DND-41 (cell line): ENCODE measurements around the gene DUOX2.

Experiments
- ATAC-seq: fragments of 200-7000 bp; cut with Tn5 transposase; 3 replicates; pipeline ENCODE4 v1.9.1; 2021; ENCODE audit warnings: low read depth; ENCODE audit not compliant: insufficient read depth
- DNase-seq: peaks from one replicate; pipeline ENCODE4 v3.0.0-alpha.2; 2020
- H2AFZ ChIP-seq: 2 replicates; pipeline ENCODE4 v1.6.0; 2012; ENCODE audit warnings: low read depth, low read length
- H3K27ac ChIP-seq: 2 replicates; pipeline ENCODE4 v1.5.1; 2012; ENCODE audit warnings: low read length, inconsistent platforms
- H3K27me3 ChIP-seq: fragments of 200-600 bp; sonication (generic); 2 replicates; pipeline ENCODE4 v1.6.0; 2012; ENCODE audit warnings: low read length, mild to moderate bottlenecking, inconsistent platforms; ENCODE audit not compliant: insufficient read depth, poor library complexity
- H3K36me3 ChIP-seq: 2 replicates; pipeline ENCODE4 v1.5.1; 2012; ENCODE audit warnings: low read length, inconsistent platforms; ENCODE audit not compliant: insufficient read depth
- H3K4me1 ChIP-seq: 2 replicates; pipeline ENCODE4 v1.5.1; 2012; ENCODE audit warnings: mild to moderate bottlenecking, low read length; ENCODE audit not compliant: insufficient read depth
- H3K4me2 ChIP-seq: 2 replicates; pipeline ENCODE4 v1.6.0; 2012; ENCODE audit warnings: mild to moderate bottlenecking, moderate library complexity, low read length, inconsistent platforms; ENCODE audit not compliant: insufficient read depth
- H3K4me3 ChIP-seq, 2 experiments: fragments of 200-600 bp in 1 of 2; shearing (Covaris generic) in 1 of 2; 2 replicates each; pipeline ENCODE4 v1.5.1; 2012 to 2016; ENCODE audit warnings: inconsistent platforms in 2 of 2, low read length in 2 of 2, mild to moderate bottlenecking in 2 of 2, low read depth in 1 of 2, moderate library complexity in 1 of 2
- H3K79me2 ChIP-seq: 2 replicates; pipeline ENCODE4 v1.6.0; 2012; ENCODE audit warnings: low read length, inconsistent platforms; ENCODE audit not compliant: insufficient read depth
- H3K9ac ChIP-seq: 2 replicates; pipeline ENCODE4 v1.6.0; 2012; ENCODE audit warnings: low read depth, mild to moderate bottlenecking, inconsistent platforms, low read length, moderate library complexity
- H3K9me3 ChIP-seq: 2 replicates; pipeline ENCODE4 v1.5.1; 2012; ENCODE audit warnings: low read length, moderate library complexity, mild to moderate bottlenecking, inconsistent platforms; ENCODE audit not compliant: insufficient read depth, severe bottlenecking
- H4K20me1 ChIP-seq: 2 replicates; pipeline ENCODE4 v1.6.0; 2012; ENCODE audit warnings: low read length; ENCODE audit not compliant: insufficient read depth
- CTCF ChIP-seq: IDR thresholded peaks from 2 replicates; pipeline ENCODE4 v1.5.1; 2012; ENCODE audit warnings: borderline replicate concordance, low read length, moderate library complexity, mild to moderate bottlenecking; ENCODE audit not compliant: poor library complexity, severe bottlenecking; ENCODE audit errors: extremely low read depth
- EZH2 ChIP-seq: IDR thresholded peaks from 3 replicates; pipeline ENCODE4 v1.6.1; 2012; ENCODE audit warnings: borderline replicate concordance, low read depth, mild to moderate bottlenecking, moderate library complexity, low read length, inconsistent platforms; ENCODE audit not compliant: severe bottlenecking

DUOX2 gene

GRCh38 chr15:45110256-45110820, 3.6 kb downstream of the DUOX2 start:
- H3K9ac ChIP-seq = no peak overlapping the region
- TF ChIP-seq CTCF (peak; percentile 14), EZH2 (no peak)
- no peak overlapping the region for H3K4me2 ChIP-seq
- H3K36me3 ChIP-seq = no peaks in the 10 kb centered on the region
- no peak for DNase-seq
- ATAC-seq = no peak
- H3K27ac ChIP-seq = no peak overlapping the region
- no peaks in the 10 kb centered on the region for H3K9me3 ChIP-seq
- no peaks in the 10 kb centered on the region for H4K20me1 ChIP-seq
- H3K4me1 ChIP-seq = no peaks in the 10 kb centered on the region
- H2AFZ ChIP-seq = no peak overlapping the region
- no peak overlapping the region for H3K4me3 ChIP-seq
- H3K27me3 ChIP-seq = no peaks in the 10 kb centered on the region
- no peaks in the 10 kb centered on the region for H3K79me2 ChIP-seq

GRCh38 chr15:45107941-45108630, 5.9 kb downstream of the DUOX2 start:
- Histone ChIP-seq H3K4me3 (no peak overlapping the region), H2AFZ (no peak overlapping the region), H3K9me3 (no peaks in the 10 kb centered on the region), H3K27ac (no peak overlapping the region), H3K4me1 (no peaks in the 10 kb centered on the region), H3K36me3 (no peaks in the 10 kb centered on the region), H3K4me2 (no peak overlapping the region), H3K27me3 (peaks cover 4% of the 10 kb centered on the region), H4K20me1 (no peaks in the 10 kb centered on the region), H3K79me2 (no peaks in the 10 kb centered on the region), H3K9ac (no peak overlapping the region)
- DNase-seq (no peak), ATAC-seq (no peak)
- TF ChIP-seq CTCF (no peak), EZH2 (no peak)

- Histone ChIP-seq H2AFZ (no peak overlapping the region), H3K4me3 (no peak overlapping the region), H3K27ac (no peak overlapping the region), H3K9me3 (no peaks in the 10 kb centered on the region), H3K9ac (no peak overlapping the region), H3K4me2 (no peak overlapping the region), H3K79me2 (no peaks in the 10 kb centered on the region), H3K4me1 (no peaks in the 10 kb centered on the region), H3K27me3 (peaks cover 4% of the 10 kb centered on the region), H3K36me3 (no peaks in the 10 kb centered on the region), H4K20me1 (no peaks in the 10 kb centered on the region)
- DNase-seq (no peak), ATAC-seq (no peak)
- TF ChIP-seq CTCF (no peak), EZH2 (no peak)
Observed at GRCh38 chr15:45106002-45106790, 7.8 kb downstream of the DUOX2 start.
